NCI-H1930 (cell line): ENCODE data around the gene EPC2.
A peak's percentile ranks its signal among the peaks of the same experiment; 100 is the strongest.
"Not testable (repeated sequence)": the region's sequence is repeated elsewhere in the genome, so short reads cannot be mapped to it uniquely, and the experiment has no call there.

Experiments
- DNase-seq, 2 experiments: peaks; one replicate each; lab custom pipeline; 2025; lab: John Stamatoyannopoulos, UW

Gene EPC2

DNA sequence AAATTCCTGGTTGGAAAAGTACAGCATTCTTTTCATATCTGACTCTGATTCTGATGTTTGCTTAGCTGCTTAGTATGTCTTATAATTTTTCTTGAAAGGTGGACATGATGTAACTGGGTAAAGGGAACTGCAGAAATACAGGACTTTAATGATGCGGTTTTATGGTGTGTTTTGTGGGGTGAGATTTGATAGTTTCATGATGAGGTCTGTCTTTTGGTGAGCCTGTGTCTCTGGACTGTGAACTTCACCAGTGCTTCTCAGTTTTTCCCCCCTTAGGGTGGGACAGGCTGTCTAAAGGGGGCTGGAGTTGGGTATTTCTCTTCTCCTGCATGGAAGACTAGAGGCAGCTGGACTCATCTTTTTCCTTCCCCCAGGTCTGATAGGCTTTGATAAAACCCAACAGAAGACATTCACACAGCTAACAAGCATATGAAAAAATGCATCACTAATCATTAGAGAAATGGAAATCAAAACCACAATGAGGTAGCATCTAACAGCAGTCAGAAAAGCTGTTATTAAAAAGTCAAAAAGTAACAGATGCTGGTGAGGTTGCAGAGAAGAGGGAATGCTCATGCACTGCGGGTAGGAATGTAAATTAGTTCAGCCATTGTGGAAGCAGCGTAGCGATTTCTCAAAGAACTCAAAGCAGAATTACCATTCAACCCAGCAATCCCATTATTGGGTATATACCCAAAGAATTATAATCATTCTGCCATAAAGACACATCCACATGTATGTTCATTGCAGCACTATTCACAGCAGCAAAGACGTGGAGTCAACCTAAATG, 77.6 kb downstream of the EPC2 start:
- no peak for DNase-seq

DNA sequence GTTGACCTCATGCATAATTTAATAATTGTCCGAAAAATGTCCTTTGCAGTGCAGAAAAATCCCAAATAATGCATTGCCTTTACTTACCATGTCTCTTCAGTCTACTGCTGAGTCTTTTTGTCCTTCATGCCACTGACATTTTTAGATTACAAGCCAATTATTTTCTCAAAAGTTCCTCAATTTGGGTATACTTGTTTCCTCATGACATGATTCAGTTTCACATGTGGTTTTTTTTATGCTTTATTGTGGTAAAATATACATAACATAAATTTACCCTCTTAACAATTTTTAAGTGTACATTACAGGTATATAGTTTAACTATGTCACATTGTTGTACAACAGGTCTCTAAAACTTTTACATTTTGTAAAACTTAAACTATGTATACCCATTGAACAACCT, 81.0 kb downstream of the EPC2 start:
- no peak for DNase-seq

DNA sequence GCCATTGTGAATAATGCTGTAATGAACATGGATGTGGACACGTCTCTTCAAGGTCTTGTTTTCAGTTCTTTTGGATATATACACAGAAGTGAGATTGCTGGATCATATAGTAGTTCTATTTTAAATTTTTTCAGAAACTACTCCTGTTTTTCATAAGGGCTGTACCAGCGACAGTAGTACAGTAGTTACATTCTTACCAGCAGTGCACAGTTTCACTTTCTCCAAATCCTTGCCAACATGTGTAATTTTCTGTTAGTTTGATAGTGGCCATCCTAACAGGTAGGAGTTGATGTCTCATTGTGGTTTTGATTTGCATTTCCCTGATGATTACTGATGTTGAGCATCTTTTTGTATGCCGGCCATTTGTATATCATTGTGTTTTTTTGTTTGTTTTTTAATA, 81.7 kb downstream of the EPC2 start:
- no peak for DNase-seq

DNA sequence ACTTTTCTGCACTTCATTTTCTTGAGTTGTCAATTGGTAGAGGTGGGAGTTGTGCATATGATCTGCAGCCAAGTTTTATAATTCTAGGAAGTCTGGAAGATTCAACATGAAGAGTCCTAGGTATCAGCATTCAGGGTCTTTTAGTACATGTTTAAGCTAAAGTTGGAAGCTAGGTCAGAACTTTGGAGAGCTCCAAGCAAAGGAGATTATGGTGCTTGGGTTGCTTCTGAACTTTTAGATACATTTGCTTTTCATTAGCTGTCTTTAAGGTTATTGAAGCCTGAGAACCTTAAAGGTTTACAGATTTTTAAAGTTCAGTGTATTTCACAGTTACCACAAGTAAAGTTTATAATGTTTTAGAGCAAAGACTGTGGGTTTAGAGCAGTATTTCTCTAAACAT, 85.5 kb downstream of the EPC2 start:
- DNase-seq = no peak

DNA sequence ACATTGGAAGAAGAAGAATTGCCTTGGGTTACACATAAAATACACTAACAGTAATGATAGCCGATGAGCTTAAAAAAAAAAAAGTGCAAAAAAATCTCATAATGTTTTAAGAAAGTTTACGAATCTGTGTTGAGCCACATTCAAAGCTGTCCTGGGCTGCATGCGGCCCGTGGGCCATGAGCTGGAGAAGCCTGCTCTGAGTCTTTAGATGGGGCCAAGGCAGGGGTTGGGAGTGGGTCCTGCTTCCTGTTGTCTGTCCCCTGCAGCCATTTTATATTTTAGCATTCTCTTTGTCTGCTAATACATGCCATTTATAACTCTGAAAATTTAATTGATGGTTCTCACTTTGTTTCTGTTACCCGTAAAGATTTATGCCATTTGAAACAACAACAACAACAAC, 93.2 kb downstream of the EPC2 start:
- no peak for DNase-seq

DNA sequence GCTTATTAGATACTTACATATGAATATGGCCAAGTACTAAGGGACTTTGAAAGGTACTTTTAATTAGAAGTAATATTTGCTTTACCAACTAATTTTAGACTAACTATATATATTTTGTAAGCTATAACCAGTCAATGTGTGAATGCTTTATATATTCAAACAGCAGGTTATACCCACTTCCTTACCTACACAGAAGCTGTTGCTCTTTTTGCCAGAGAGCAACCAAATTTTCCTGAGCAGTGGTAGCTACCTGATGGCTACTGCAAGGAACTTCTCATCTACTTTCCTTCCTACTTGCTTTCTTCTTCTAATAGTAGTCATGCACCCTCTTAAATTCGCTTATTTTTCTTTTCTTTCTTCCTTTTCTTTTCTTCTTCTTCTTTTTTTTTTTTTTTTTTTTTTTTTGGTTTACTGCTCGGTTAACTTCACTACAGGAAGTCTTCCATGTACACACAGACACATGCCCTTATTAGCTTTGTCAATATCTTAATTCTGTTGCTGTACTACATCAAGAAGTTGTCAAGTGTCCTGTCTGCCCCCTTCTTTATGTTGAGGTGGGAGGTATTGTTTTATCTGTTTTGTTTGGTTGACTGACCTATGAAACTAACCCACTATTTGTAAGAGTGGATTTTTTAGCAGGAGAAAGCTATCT, 95.0 kb downstream of the EPC2 start:
- DNase-seq = no peak

DNA sequence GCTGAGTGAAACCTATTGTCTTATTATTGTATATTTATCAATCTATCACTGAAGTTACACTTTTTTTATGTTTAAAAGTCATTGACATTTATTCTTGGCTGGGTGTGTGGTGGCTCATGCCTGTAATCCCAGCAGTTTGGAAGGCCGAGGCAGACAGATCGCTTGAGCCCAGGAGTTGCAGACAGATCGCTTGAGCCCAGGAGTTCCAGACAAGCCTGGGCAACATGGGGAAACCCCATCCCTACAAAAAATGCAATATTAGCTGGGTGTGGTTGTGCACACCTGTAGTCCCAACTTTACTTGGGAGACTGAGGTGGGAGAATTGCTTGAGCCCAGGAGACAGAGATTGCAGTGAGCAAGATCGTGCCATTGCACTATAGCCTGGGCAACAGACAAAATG, 97.8 kb downstream of the EPC2 start:
- no peak for DNase-seq

DNA sequence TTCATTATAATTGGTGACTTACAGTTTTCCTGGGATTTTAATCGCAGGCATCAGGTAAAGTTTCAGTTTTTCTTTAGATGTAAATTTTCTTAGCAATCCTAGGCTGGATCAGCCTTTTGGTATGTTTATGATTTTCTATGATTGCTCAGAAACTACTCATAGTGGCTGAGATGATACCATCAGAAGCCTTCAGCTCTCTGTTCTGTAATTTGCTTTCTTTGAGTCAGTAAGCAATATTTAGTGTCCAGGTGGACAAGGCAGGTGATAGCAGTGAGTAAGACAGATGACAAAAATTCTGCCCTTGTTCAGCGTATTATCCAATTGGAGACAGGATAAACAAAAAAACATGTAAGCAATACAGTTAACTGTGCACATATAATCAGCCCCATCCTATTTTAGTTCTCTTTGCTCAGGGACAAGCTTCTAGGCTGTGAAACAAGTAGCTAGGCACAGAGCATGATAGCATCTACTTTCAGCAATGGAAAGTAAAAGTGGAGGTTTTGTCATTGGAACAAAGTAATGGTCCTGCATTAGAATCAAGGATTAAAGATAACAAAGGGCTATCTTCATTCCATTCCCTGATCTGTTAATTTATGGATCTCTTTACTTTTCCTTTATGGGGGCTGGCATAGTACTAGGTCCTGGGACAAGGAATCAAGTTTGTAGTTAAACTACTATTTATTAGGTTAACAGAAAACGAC, 100.8 kb downstream of the EPC2 start:
- DNase-seq = peak in 1 of 2 experiments; percentile 28

DNA sequence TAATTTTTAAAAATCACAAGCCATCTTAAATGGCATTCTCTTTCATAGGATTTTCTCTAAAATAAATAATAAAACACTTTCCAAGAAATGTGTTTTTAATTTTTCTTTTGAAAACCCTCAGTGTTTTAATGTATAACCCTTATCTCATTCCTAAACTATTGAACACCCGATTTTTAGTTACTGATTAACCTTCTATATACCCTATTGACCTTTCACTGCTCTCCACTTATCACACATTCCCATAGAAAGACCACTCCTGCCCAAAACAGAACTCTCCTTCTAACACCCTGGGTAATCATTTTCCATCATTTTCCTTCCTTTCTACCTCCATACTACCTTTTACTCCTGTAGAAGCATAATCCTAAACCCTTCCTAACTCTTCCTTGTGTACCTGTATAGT, 102.4 kb downstream of the EPC2 start:
- no peak for DNase-seq

DNA sequence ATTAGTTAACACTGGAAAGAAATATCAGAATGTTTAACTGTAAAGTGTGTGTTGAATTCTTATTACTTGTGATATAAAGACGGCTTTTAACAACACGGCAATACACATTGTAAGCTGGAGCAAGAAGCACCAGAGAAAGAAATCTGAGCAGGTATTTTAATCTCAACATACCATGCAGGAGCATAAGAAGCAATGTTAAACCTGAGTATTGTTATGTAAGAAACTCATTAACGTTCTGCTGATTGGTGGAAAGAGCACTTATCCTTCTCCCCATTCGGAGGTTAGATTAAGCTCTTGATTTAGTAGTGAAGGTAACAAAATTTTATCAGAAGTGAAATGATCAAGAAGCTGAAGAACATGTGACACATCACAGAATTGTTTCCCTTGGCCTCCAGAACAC, 107.4 kb downstream of the EPC2 start:
- DNase-seq = no peak

DNA sequence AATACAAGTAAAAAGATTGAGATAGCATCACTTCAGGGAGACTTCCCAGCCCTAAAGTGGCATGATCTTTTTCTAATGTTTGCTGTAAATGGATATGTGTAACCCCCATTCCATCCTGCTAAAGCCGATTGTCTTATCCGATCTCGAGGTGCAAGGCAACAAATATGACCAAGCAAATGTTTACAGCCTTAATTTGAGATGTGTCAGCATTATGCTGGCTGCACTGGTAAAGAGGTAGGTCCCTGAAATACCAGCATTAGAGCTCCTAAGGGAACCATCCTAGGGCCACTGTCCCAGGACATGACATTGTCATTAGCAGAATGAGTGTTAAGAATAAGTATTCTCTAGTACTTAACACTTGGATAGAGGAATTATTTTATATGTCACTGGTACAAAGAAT, 108.4 kb downstream of the EPC2 start:
- DNase-seq = no peak

DNA sequence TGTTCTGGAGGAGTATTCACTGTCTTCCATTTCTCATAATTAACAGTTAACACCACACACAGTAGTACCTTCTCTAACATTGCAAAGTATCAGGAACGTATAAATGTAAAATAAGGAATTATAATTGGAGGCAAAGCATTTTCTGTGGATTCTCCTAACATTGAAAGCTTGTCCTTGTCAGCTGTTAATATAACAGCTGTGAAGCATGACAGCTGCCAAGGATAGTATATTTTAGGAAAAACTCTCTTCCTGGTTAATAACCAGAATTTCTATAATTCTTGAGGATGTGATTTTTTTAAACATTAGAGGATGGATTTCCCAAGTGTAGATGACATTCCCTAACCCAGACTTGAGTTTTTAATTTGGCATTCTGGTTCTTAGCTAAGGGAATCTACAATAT, 110.3 kb downstream of the EPC2 start:
- no peak for DNase-seq

DNA sequence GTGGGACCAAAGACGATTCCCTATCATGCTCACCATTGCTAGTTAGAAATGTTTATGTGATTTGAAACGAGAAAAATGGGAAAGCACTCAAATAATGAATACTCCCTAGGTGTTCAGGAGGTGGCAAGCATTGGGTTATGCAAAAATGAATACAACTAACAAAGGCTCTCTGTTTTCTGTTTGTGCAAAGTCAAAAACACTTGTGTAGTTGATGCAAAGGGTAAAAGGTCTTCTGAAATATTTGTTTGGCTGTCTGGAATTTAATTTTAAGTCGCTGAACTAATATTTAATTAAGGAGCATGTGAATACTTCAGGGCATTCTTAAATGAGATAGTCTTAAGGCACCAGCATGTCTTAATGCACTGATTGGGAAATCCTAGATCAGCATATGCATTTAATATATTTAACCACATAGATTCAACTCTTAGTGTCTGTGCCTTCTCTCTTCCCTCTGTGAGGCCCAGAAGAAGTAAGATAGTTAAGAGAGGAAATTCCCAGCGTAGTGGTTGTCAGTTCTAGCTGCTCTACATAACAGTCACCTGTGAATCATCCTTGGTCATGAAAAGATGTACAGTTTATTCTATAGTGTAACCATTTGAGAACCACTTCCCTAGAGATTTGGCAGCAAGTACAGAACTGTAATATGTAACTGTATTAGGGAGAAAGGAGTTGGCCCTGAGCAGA, 111.9 kb downstream of the EPC2 start:
- no peak for DNase-seq

DNA sequence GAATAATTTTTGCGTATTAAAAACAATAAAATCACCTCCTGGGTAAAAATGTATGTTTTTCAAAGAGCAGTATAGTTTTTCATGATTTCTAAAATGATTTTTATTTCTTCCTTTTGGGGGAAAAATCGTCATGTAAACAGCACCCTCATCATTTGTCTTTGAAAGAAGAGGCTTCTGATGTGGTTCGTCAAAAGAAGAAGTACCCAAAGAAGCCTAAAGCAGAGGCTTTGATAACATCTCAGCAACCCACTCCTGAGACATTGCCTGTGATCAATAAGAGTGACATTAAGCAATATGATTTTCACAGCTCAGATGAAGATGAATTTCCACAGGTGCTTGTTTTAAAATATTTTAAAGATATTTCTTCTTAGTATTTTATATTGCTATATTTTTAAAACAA, 120.3 kb downstream of the EPC2 start:
- no peak for DNase-seq

DNA sequence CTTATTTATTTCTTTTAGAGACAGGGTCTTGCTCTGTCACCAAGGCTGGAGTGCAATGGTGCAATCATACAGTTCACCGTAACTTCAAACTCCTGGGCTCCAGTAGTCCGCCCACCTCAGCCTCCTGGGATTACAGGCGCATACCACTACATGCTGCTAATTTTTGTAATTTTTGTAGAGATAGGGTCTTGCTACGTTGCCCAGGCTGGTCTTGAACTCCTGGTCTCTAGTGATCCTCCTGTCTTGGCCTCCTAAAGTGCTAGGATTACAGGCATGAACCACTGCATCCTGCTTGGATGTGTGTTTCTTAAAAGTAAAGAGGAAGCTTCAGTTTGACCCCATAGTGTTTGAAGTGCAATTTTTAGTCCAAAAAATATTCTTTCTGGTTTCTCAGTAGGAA, 125.5 kb downstream of the EPC2 start:
- no peak for DNase-seq

DNA sequence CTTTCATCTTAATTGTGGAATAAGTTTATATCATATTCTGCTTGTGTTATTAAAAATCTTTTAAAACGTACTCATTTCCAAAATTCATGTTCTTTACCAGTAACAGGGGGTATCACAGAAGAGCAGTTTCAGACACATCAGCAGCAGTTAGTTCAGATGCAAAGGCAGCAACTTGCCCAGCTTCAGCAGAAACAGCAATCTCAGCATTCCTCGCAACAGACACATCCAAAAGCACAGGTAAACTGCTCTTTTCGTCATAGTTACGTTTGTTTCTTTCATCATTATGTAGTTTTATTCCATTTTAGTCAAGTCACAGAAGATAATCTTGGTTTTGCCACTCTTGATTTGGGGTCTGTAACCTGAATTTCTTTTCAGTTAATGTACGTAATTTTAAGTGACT, 137.0 kb downstream of the EPC2 start:
- DNase-seq = no peak

DNA sequence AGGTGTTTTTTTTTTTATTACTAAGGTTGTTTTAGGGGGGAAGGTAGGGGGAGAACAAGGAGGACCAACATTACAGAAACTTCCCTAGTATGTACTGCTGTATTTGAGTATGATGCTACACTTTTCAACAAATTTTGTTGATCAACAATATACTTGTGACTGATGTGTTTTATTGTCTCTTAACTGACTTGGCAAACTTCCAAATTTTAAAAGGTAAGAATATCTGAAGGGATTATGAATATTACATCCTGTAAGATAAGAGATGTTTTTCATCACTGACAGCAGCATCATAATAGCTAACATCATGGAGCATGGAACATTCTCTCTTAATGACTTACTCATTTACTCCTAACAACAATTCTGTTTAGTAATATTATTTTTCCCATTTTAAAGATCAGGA, 144.5 kb downstream of the EPC2 start:
- DNase-seq = no peak

DNA sequence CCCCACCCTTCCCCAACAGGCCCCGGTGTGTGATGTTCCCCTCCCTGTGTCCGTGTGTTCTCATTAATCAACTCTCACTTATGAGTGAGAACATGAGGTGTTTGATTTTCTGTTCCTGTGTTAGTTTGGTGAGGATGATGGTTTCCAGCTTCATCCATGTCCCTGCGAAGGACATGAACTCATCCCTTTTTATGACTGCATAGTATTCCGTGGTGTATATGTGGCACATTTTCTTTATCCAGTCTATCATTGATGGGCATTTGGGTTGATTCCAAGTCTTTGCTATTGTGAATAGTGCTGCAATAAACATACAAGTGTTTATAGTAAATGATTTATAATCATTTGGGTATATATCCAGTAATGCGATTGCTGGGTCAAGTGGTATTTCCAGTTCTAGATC, 145.6 kb downstream of the EPC2 start:
- DNase-seq = not testable (repeated sequence)

DNA sequence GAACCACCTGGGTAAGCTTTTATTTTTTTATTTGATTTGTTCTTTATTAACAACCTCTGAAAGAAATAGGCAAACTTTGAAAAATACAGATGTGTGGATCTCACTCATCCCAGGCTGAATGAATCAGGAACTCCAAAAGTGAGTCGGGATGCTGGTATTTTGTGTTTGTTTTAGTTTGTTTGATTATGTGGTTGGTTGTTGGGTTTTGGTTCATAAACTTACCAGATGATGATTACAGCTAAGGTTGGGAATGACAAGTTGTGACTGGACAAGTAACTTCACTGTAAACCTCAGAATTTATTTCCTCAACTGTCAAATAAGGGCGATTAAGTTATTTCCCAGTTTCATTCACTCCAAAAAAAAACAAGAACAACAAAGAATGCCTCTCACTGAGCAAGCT, 150.0 kb downstream of the EPC2 start:
- DNase-seq = no peak

DNA sequence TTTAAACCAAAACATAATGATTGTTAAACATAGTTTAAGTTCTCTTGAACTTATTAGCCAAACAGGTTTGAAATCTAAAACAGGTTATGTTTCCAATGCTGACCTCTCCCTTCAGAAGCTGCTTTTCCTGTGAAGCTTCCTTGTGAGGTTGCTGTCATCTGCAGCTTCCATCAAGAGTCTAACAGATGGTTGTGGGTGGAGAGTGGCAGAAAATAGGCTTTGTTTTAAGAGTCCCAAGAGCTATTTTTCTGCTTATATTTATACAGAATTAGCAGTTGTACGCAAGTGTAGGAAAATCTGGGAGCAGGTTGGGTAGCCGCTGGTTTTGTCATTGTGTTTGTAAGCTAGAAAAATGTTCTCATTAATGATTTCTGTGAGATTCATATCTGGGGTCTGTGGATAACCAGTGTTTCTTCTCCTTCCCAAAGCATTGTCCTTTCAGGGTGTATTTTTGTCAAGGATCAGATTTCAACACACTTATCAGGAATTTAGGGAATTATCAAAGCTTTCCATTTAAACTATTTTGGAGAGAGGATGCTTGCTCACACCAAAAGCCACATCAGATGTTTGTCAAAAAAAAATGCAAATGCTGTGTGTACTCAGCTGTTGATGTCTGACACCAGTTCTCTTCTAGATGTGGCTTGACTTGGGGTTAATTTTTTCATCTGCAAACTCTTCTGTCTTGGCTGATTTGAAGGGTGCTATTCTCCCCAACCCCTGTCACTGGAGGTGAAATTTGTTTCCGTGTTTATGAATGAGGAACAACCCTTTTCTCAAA, 152.4 kb downstream of the EPC2 start:
- no peak for DNase-seq

DNA sequence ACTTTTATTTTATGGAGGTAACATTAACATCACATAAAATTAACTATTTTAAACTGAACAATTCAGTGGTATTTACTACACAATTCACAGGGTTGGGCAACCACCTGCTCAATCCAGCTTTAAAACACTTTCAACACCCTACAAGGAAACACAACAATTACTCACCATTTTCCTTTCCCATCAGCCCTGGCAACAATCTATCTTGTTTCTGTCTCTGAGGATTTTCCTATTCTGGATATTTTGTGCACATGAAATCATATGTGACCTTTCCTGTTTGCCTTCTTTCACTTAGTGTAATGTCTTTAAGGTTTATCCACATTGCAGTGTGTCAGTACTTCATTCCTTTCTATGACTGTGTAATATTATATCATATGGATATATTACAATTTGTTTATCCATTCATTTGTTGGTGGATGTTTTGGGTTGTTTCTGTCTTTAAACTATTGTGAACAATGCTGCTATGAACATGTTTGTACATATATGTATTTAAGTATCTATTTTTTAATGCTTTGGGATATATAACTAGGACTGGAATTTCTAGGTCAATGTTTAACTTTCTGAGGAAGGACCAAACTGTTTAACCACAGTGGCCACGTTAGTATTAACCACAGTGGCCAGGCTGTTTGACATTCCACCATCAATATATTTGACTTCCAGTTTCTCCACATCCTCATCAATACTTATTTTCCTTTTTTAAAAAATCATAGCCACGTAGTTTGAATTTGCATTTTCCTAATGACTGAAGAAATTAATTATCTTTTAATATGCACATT, 158.1 kb downstream of the EPC2 start:
- DNase-seq = no peak
